ENCODE results near the gene DMTF1. TPM values are rescaled to one million over a fixed set of nuclear protein-coding genes. Genes with fewer than 3 reads are reported as not detected.
A peak's percentile ranks its signal among the peaks of the same experiment; 100 is the strongest.

DMTF1 gene
- polyA plus RNA-seq, 1 donor = 151 TPM

- no peaks in the 10 kb centered on the region for H3K36me3 ChIP-seq (ENCODE audit: control insufficient read depth, insufficient read depth, low read length)
- H3K27me3 ChIP-seq (ENCODE audit: control insufficient read depth, insufficient read depth, low read length) = no peaks in the 10 kb centered on the region
- peaks cover 17% of the 10 kb centered on the region for H3K4me1 ChIP-seq (ENCODE audit: control insufficient read depth, insufficient read depth, low read length)
- peak overlapping the region; percentile 96 for H3K4me3 ChIP-seq (ENCODE audit: low read length)
- no peaks in the 10 kb centered on the region for H3K9me3 ChIP-seq (ENCODE audit: control insufficient read depth, low read depth, low read length)
- DNase-seq = no peak
- H3K27ac ChIP-seq (ENCODE audit: low read length) = no peak overlapping the region
- WGBS (ENCODE audit: insufficient coverage, low lambda C conversion rate) = 50% methylated on average over 1 of the region's 3 CpGs
Measured at GRCh38 chr7:87154569-87154968, 2.3 kb downstream of the DMTF1 start.

GRCh38 chr7:87155788-87156187 is 3.5 kb downstream of the DMTF1 start:
- 81% methylated on average over 3 of the region's 3 CpGs for WGBS (ENCODE audit: insufficient coverage, low lambda C conversion rate)
- peaks cover 17% of the 10 kb centered on the region for H3K4me1 ChIP-seq (ENCODE audit: control insufficient read depth, insufficient read depth, low read length)
- H3K4me3 ChIP-seq (ENCODE audit: low read length) = no peak overlapping the region
- DNase-seq = no peak
- H3K27ac ChIP-seq (ENCODE audit: low read length) = no peak overlapping the region
- H3K36me3 ChIP-seq (ENCODE audit: control insufficient read depth, insufficient read depth, low read length) = peaks cover 2% of the 10 kb centered on the region
- no peaks in the 10 kb centered on the region for H3K27me3 ChIP-seq (ENCODE audit: control insufficient read depth, insufficient read depth, low read length)
- no peaks in the 10 kb centered on the region for H3K9me3 ChIP-seq (ENCODE audit: control insufficient read depth, low read depth, low read length)

- H3K27me3 ChIP-seq (ENCODE audit: control insufficient read depth, insufficient read depth, low read length) = no peaks in the 10 kb centered on the region
- no peak overlapping the region for H3K4me3 ChIP-seq (ENCODE audit: low read length)
- H3K36me3 ChIP-seq (ENCODE audit: control insufficient read depth, insufficient read depth, low read length) = peaks cover 2% of the 10 kb centered on the region
- H3K4me1 ChIP-seq (ENCODE audit: control insufficient read depth, insufficient read depth, low read length) = peaks cover 13% of the 10 kb centered on the region
- no peak overlapping the region for H3K27ac ChIP-seq (ENCODE audit: low read length)
- no peaks in the 10 kb centered on the region for H3K9me3 ChIP-seq (ENCODE audit: control insufficient read depth, low read depth, low read length)
- DNase-seq = no peak
- 76% methylated on average over 2 of the region's 2 CpGs for WGBS (ENCODE audit: insufficient coverage, low lambda C conversion rate)
Measured at GRCh38 chr7:87156709-87157108, 4.5 kb downstream of the DMTF1 start.

- Histone ChIP-seq H3K9me3 (ENCODE audit: control insufficient read depth, low read depth, low read length) (no peaks in the 10 kb centered on the region), H3K36me3 (ENCODE audit: control insufficient read depth, insufficient read depth, low read length) (peaks cover 11% of the 10 kb centered on the region), H3K4me3 (ENCODE audit: low read length) (no peak overlapping the region), H3K27ac (ENCODE audit: low read length) (no peak overlapping the region), H3K4me1 (ENCODE audit: control insufficient read depth, insufficient read depth, low read length) (peaks cover 13% of the 10 kb centered on the region), H3K27me3 (ENCODE audit: control insufficient read depth, insufficient read depth, low read length) (no peaks in the 10 kb centered on the region)
- no CpG with 5 or more reads among the region's 2 CpGs for WGBS (ENCODE audit: insufficient coverage, low lambda C conversion rate)
- no peak for DNase-seq
Measured at GRCh38 chr7:87159538-87159937, 7.3 kb downstream of the DMTF1 start.

- WGBS (ENCODE audit: insufficient coverage, low lambda C conversion rate) = 90% methylated on average over 2 of the region's 2 CpGs
- Histone ChIP-seq H3K4me3 (ENCODE audit: low read length) (no peak overlapping the region), H3K36me3 (ENCODE audit: control insufficient read depth, insufficient read depth, low read length) (peaks cover 45% of the 10 kb centered on the region), H3K9me3 (ENCODE audit: control insufficient read depth, low read depth, low read length) (no peaks in the 10 kb centered on the region), H3K27ac (ENCODE audit: low read length) (no peak overlapping the region), H3K4me1 (ENCODE audit: control insufficient read depth, insufficient read depth, low read length) (no peaks in the 10 kb centered on the region), H3K27me3 (ENCODE audit: control insufficient read depth, insufficient read depth, low read length) (no peaks in the 10 kb centered on the region)
- no peak for DNase-seq
Measured at GRCh38 chr7:87164433-87164832, 12.2 kb downstream of the DMTF1 start.

- H3K36me3 ChIP-seq (ENCODE audit: control insufficient read depth, insufficient read depth, low read length) = peaks cover 69% of the 10 kb centered on the region
- DNase-seq = no peak
- WGBS (ENCODE audit: insufficient coverage, low lambda C conversion rate) = 100% methylated on average over 2 of the region's 3 CpGs
- H3K4me3 ChIP-seq (ENCODE audit: low read length) = no peak overlapping the region
- no peak overlapping the region for H3K27ac ChIP-seq (ENCODE audit: low read length)
- peaks cover 11% of the 10 kb centered on the region for H3K4me1 ChIP-seq (ENCODE audit: control insufficient read depth, insufficient read depth, low read length)
- no peaks in the 10 kb centered on the region for H3K9me3 ChIP-seq (ENCODE audit: control insufficient read depth, low read depth, low read length)
- no peaks in the 10 kb centered on the region for H3K27me3 ChIP-seq (ENCODE audit: control insufficient read depth, insufficient read depth, low read length)
Measured at GRCh38 chr7:87170828-87171227, 18.6 kb downstream of the DMTF1 start.

- H3K27me3 ChIP-seq (ENCODE audit: control insufficient read depth, insufficient read depth, low read length) = no peaks in the 10 kb centered on the region
- H3K9me3 ChIP-seq (ENCODE audit: control insufficient read depth, low read depth, low read length) = no peaks in the 10 kb centered on the region
- no peak overlapping the region for H3K4me3 ChIP-seq (ENCODE audit: low read length)
- DNase-seq = no peak
- H3K36me3 ChIP-seq (ENCODE audit: control insufficient read depth, insufficient read depth, low read length) = peaks cover 65% of the 10 kb centered on the region
- no peak overlapping the region for H3K27ac ChIP-seq (ENCODE audit: low read length)
- peaks cover 11% of the 10 kb centered on the region for H3K4me1 ChIP-seq (ENCODE audit: control insufficient read depth, insufficient read depth, low read length)
Measured at GRCh38 chr7:87171282-87171934, 19.2 kb downstream of the DMTF1 start.

GRCh38 chr7:87173471-87173870 is 21.2 kb downstream of the DMTF1 start:
- H3K4me3 ChIP-seq (ENCODE audit: low read length) = no peak overlapping the region
- peak in 1 of 2 donors; percentile 51 for DNase-seq
- H3K4me1 ChIP-seq (ENCODE audit: control insufficient read depth, insufficient read depth, low read length) = peaks cover 11% of the 10 kb centered on the region
- 40% methylated on average over 1 of the region's 1 CpG for WGBS (ENCODE audit: insufficient coverage, low lambda C conversion rate)
- H3K27me3 ChIP-seq (ENCODE audit: control insufficient read depth, insufficient read depth, low read length) = no peaks in the 10 kb centered on the region
- no peaks in the 10 kb centered on the region for H3K9me3 ChIP-seq (ENCODE audit: control insufficient read depth, low read depth, low read length)
- H3K27ac ChIP-seq (ENCODE audit: low read length) = peak overlapping the region; percentile 39
- peaks cover 55% of the 10 kb centered on the region for H3K36me3 ChIP-seq (ENCODE audit: control insufficient read depth, insufficient read depth, low read length)

GRCh38 chr7:87178320-87178719 is 26.1 kb downstream of the DMTF1 start:
- Histone ChIP-seq H3K4me3 (ENCODE audit: low read length) (no peak overlapping the region), H3K4me1 (ENCODE audit: control insufficient read depth, insufficient read depth, low read length) (peaks cover 11% of the 10 kb centered on the region), H3K9me3 (ENCODE audit: control insufficient read depth, low read depth, low read length) (no peaks in the 10 kb centered on the region), H3K27me3 (ENCODE audit: control insufficient read depth, insufficient read depth, low read length) (no peaks in the 10 kb centered on the region), H3K27ac (ENCODE audit: low read length) (no peak overlapping the region), H3K36me3 (ENCODE audit: control insufficient read depth, insufficient read depth, low read length) (peaks cover 39% of the 10 kb centered on the region)
- DNase-seq = no peak
- 100% methylated on average over 3 of the region's 4 CpGs for WGBS (ENCODE audit: insufficient coverage, low lambda C conversion rate)

- no peak for DNase-seq
- Histone ChIP-seq H3K4me3 (ENCODE audit: low read length) (no peak overlapping the region), H3K9me3 (ENCODE audit: control insufficient read depth, low read depth, low read length) (no peaks in the 10 kb centered on the region), H3K27me3 (ENCODE audit: control insufficient read depth, insufficient read depth, low read length) (no peaks in the 10 kb centered on the region), H3K4me1 (ENCODE audit: control insufficient read depth, insufficient read depth, low read length) (peaks cover 7% of the 10 kb centered on the region), H3K27ac (ENCODE audit: low read length) (no peak overlapping the region), H3K36me3 (ENCODE audit: control insufficient read depth, insufficient read depth, low read length) (peaks cover 42% of the 10 kb centered on the region)
- 94% methylated on average over 3 of the region's 3 CpGs for WGBS (ENCODE audit: insufficient coverage, low lambda C conversion rate)
Measured at GRCh38 chr7:87179180-87179579, 26.9 kb downstream of the DMTF1 start.

GRCh38 chr7:87187120-87187519 is 34.9 kb downstream of the DMTF1 start:
- no peak for DNase-seq
- no peaks in the 10 kb centered on the region for H3K9me3 ChIP-seq (ENCODE audit: control insufficient read depth, low read depth, low read length)
- H3K4me3 ChIP-seq (ENCODE audit: low read length) = no peak overlapping the region
- H3K4me1 ChIP-seq (ENCODE audit: control insufficient read depth, insufficient read depth, low read length) = no peaks in the 10 kb centered on the region
- H3K27ac ChIP-seq (ENCODE audit: low read length) = no peak overlapping the region
- peaks cover 72% of the 10 kb centered on the region for H3K36me3 ChIP-seq (ENCODE audit: control insufficient read depth, insufficient read depth, low read length)
- no peaks in the 10 kb centered on the region for H3K27me3 ChIP-seq (ENCODE audit: control insufficient read depth, insufficient read depth, low read length)
- no CpG with 5 or more reads among the region's 2 CpGs for WGBS (ENCODE audit: insufficient coverage, low lambda C conversion rate)
